HG03378 (cell line): ENCODE data around the gene ERN1.

ENCODE experiments used
- ATAC-seq: cut with Tn5 transposase; IDR thresholded peaks from one replicate; pipeline ENCODE4 v1.9.1; 2021; ENCODE audit warnings: mild to moderate bottlenecking, moderate library complexity; ENCODE audit not compliant: unreplicated experiment

ERN1 gene

DNA sequence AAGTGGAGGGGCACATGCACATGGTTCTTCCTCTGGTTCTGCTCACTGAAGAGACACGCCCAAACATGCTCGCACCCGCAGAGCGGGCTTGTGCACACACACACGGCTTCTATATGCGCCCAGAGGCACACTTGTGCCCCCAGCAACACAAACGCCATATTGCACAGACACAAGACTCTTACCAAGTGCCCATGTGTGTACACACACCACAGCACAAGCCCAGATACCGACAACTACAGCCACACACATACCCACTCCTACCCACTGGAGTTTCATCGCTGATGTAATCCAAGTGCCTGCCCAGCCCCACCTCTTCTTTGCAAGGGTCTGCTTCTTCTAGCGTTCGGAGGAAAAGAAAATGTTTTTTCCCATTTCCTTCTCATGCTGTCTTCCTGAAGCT lies 138.3 kb downstream of the ERN1 start:
- no peak for ATAC-seq

DNA sequence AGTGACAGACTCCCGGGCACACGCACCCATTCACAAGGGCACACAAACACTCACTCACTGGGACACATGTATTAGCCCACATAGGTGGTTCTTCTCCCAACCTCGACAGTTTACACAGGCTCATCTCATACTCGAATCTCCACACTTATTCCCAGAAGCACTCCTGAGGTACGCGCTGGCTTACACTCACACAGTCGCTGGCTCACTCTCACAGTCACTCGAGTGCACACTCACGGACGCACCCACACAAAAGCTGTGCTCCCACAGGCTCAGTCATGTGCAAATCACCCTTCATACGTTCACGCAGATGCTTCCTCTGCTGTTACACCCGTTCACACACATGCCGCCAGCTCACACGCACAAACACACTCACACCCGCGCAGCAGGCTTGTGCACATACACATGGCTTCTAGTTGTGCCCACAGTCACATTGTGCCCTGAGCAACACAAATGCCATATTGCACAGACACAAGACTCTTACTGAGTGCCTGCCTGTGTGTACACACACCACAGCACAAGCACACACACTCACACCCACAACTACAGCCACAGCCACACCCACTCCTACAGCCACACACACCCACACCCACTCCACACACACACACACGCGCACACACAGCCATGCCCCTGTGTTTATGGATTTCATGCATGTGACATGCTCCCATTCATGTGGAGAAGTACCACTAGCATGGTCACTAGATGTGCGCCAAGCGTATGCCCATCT lies 140.2 kb downstream of the ERN1 start:
- no peak for ATAC-seq
